GM19372 (cell line): Measurements from ENCODE around the gene PRR4.

Experiments used
- ATAC-seq: cut with Tn5 transposase; IDR thresholded peaks from one replicate; pipeline ENCODE4 v1.9.1; 2021; ENCODE audit warnings: mild to moderate bottlenecking, low read depth, moderate library complexity; ENCODE audit not compliant: unreplicated experiment

Gene PRR4, protein sequence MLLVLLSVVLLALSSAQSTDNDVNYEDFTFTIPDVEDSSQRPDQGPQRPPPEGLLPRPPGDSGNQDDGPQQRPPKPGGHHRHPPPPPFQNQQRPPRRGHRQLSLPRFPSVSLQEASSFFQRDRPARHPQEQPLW

DNA sequence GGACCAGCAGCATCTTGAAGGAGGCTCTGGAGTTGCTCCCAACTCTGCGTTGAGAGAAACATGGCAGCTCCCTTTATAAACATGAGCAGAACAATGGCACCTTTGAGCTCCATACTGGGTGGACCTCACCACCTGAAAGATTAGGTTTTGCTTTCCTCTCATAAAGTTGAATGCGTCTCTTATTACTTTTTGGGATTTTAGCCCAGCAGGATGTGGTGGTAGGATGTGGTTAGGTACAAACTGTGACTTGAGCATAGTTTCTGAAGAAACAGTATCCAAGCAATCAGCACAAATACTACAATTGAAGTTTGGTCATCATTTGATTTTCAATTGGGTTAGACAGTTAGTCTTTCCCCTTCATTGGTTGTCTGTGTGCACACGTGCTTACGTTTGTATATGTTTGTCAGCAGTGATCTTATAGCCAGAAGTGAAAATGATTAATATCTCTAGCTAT, at the start of gene PRR4:
TSS of gene PRR4 (minus strand) at position 51 of the 454 bp plus-strand sequence. CDS start at position 13, 38 bp downstream.
- ATAC-seq: no peak

- ATAC-seq: no peak
Measured at GRCh38 chr12:10896854-10897253, 47.6 kb upstream of the PRR4 start.

DNA sequence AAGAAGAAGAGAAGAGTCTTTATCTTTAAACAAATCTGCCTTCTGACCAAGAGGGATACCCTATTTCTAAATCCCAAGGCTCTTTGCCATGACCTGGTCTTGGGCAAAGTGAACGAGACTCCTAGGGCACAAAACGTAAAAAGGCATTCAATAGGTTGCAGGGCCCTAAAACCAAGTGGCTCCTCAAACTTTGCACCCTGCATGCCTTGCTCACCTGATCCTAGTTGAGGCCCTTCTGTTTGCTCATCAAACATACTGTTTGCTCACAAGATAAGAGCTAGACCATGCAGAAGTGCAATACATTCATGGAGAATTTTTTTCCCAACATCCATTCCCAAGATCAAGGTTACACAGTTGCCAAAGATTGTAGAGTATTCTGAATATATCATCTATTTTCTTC, 42.7 kb upstream of the PRR4 start:
- ATAC-seq: no peak

DNA sequence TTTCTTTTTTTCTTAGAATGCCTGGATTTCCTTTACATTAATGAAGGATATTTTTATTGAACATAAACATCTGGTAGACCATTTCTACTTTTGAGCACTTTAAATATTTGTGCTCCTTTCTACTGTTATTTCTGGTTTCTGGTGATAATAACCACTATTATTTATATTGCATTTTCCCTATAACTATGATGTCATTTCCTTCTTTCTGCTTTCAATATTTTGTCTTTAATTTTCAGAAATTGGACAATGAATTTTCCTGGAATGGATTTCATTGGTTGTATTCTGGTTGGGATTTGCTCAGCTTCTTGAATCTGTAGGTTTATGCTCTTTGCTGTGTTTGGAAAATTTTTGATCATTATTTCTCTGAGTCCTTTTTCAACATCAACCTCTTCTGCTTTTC, 40.0 kb upstream of the PRR4 start:
- ATAC-seq: no peak

GRCh38 chr12:10884086-10884725, 34.9 kb upstream of the PRR4 start, which contains the start of gene PRH1:
PRH1 (minus strand) TSS chr12:10884255; CDS start chr12:10884217, 38 bp downstream.
- no peak for ATAC-seq

GRCh38 chr12:10873378-10873777, 24.1 kb upstream of the PRR4 start:
- no peak for ATAC-seq

DNA sequence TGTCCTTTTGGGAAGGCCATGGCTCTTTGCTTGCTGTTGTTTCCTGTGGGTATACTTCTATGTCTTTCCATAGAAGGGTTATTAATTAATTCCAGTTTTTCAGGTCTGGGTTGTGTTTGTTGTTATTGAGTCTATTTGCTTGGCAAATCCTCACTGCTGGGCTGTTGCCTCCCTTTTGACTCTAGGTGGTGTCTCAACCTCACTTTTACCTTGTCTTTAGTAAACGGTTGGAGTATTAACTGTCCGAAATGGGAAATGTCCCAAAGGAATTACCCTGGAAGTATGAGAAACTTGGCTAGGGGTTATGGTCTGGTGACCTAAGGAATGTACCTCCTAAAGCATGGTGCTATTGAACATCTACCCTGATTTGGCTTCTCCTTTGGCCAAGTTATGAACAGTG, 18.1 kb upstream of the PRR4 start:
- no peak for ATAC-seq

GRCh38 chr12:10863512-10864218, 14.4 kb upstream of the PRR4 start:
- no peak for ATAC-seq

- no peak for ATAC-seq
Measured at GRCh38 chr12:10861366-10861765, 12.1 kb upstream of the PRR4 start.

GRCh38 chr12:10855807-10856206, 6.5 kb upstream of the PRR4 start:
- no peak for ATAC-seq

- no peak for ATAC-seq
Measured at GRCh38 chr12:10853776-10854175, 4.5 kb upstream of the PRR4 start.

- no peak for ATAC-seq
Measured at GRCh38 chr12:10851243-10851858, 2.1 kb upstream of the PRR4 start.

GRCh38 chr12:10847744-10848143, 1.5 kb downstream of the PRR4 start:
- no peak for ATAC-seq

- ATAC-seq: no peak
Measured at GRCh38 chr12:10842862-10843261, 6.4 kb downstream of the PRR4 start.

DNA sequence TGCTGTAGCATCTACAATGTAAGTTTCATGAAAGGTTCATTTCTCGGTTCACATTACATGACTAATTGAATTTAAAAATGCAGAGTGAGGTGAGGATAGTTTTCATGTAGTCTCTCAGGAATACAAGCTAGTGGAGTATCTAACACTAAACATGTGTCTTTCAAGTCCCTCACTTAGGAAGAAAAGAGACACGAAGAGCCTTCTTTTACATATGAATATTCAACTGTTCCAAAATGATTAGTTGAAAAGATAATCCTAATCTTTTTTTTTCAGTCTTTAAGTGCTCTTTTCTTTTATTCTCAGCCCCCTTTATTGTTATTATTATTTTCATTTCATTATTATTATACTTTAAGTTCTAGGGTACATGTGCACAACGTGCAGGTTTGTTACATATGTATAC, 10.8 kb downstream of the PRR4 start:
- no peak for ATAC-seq

DNA sequence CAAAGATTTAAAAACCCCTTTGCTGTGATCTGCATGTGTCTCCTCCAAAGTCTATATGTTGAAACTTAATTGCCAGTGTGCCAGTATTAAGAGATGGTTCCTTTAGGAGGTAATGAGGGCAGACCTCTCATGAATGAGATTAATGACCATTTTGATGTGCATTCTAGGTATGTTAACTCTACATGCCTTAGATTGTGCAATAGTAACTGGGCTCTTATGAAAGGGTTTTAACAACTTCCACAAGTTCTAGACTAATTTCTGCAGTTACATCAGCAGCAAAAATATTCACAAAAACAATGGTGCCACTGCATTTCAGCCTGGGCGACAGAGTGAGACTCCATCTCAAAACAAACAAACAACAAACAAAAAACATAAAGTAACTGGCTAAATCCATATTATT, 19.3 kb downstream of the PRR4 start:
- no peak for ATAC-seq

DNA sequence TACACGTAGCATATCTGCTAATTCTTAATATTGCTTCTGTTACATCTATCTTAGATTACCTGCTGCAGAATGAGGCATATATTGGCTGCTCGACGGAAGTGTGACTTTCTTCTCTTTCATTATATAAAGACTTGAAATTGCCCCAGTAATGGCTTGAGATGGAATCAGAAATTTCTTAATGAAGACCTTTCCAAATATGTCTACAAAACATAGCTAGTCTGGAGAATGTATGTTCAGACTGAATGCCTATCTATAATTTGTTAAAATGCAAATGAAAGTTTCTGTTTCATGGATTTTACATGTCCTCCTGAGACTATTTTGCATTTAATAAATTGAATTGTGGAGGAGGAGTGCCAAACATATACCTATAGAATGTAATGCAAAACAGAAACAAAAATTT, 23.0 kb downstream of the PRR4 start, which contains the start of gene TAS2R10:
TSS of gene TAS2R10 (minus strand) at position 101 of the 400 bp plus-strand sequence. CDS start at position 12, 89 bp downstream.
- no peak for ATAC-seq

- ATAC-seq: no peak
Measured at GRCh38 chr12:10824957-10825356, 24.3 kb downstream of the PRR4 start.

GRCh38 chr12:10811883-10812536, 37.3 kb downstream of the PRR4 start:
- ATAC-seq: no peak

GRCh38 chr12:10810068-10810467, 39.2 kb downstream of the PRR4 start, which contains the start of gene TAS2R9:
TAS2R9 (minus strand) TSS chr12:10810168; CDS start chr12:10810075, 93 bp downstream.
- ATAC-seq: no peak

GRCh38 chr12:10807186-10807585, 42.1 kb downstream of the PRR4 start, which contains the start of gene TAS2R8:
TAS2R8 (minus strand) TSS chr12:10807286; CDS start chr12:10806980, 306 bp downstream.
- no peak for ATAC-seq
